HepG2 (cell line): ENCODE measurements around the gene CD320.
"Not testable (repeated sequence)": the region's sequence is repeated elsewhere in the genome, so short reads cannot be mapped to it uniquely, and the experiment has no call there.

Experiments
- AKAP8 ChIP-seq: sonication (generic); formaldehyde crosslinking; IDR thresholded peaks from 2 replicates; pipeline ENCODE4 v1.5.1; 2020; ENCODE audit warnings: mild to moderate bottlenecking, missing genetic modification reagents
- BHLHE40 ChIP-seq: IDR thresholded peaks from 2 replicates; pipeline ENCODE4 v1.6.1; 2011; ENCODE audit warnings: low read length, improper control_type of control experiment
- CCAR2 ChIP-seq: fragments of 200-400 bp; formaldehyde crosslinking; optimal IDR thresholded peaks from 2 replicates; pipeline ENCODE3; 2018; ENCODE audit warnings: low read depth, mild to moderate bottlenecking, low read length, moderate library complexity
- CREB1 ChIP-seq, 2 experiments: fragments of 450-650 bp in 1 of 2; IDR thresholded peaks; 2 replicates each; pipeline ENCODE4 v1.6.1; 2016 to 2017; ENCODE audit warnings: control low read depth in 1 of 2, mild to moderate bottlenecking in 1 of 2, missing compliant biosample characterization in 1 of 2, missing genetic modification characterization in 1 of 2
- CTCF ChIP-seq: sonication (generic); formaldehyde crosslinking; IDR thresholded peaks from 2 replicates; pipeline ENCODE4 v1.5.0; 2020; ENCODE audit warnings: mild to moderate bottlenecking, missing genetic modification reagents, moderate library complexity
- ETV5 ChIP-seq: IDR thresholded peaks from 2 replicates; pipeline ENCODE4 v1.6.1; 2018; ENCODE audit warnings: missing biosample characterization, missing genetic modification reagents, inconsistent platforms, borderline replicate concordance
- FOSL2 ChIP-seq: sonication (generic); formaldehyde crosslinking; IDR thresholded peaks from 2 replicates; pipeline ENCODE4 v1.4.0; 2020; ENCODE audit warnings: missing genetic modification reagents
- FOXM1 ChIP-seq: sonication (generic); formaldehyde crosslinking; IDR thresholded peaks from 2 replicates; pipeline ENCODE4 v1.5.0; 2020; ENCODE audit warnings: missing genetic modification reagents
- POLR2AphosphoS5 ChIP-seq: IDR thresholded peaks from 2 replicates; pipeline ENCODE4 v1.6.1; 2012; ENCODE audit warnings: low read depth, low read length
- ZFP36L1 ChIP-seq: sonication (generic); formaldehyde crosslinking; IDR thresholded peaks from 2 replicates; pipeline ENCODE4 v1.8.0; 2022; ENCODE audit warnings: mild to moderate bottlenecking, missing genetic modification reagents, moderate library complexity

- TF ChIP-seq ETV5; CTCF (CRISPR knock-in tag); AKAP8 (CRISPR knock-in tag); ZFP36L1 (CRISPR knock-in tag); FOXM1; FOSL2; CCAR2; CREB1 (IDR thresholded peaks at IDR 0.05); CREB1 (CRISPR knock-in tag; IDR thresholded peaks at IDR 0.05); BHLHE40; POLR2AphosphoS5: not testable (repeated sequence)
Observed at GRCh38 chr19:8291337-8291736, 16.8 kb downstream of the CD320 start.
